Spleen (tissue), 7 donors: ENCODE measurements around the gene DUS4L.

Source experiments
- POLR2A ChIP-seq, 3 donors: fragments of 450-650 bp; IDR thresholded peaks; one replicate each; pipeline ENCODE4 v1.5.1; 2017; ENCODE audit warnings: antibody characterized with exemption in 3 of 3, mild to moderate bottlenecking in 1 of 3
- POLR2AphosphoS5 ChIP-seq, 3 donors: sonication (generic); formaldehyde crosslinking; IDR thresholded peaks; one replicate each; pipeline ENCODE4 v1.5.1; 2017; ENCODE audit warnings: antibody characterized with exemption in 3 of 3
- TF ChIP-seq, protein P1 (sequence below), 11 experiments: fragments of 200-600 bp in 7 of 11; fragments of 450-650 bp in 4 of 11; sonication (generic) in 4 of 11; IDR thresholded peaks in 8 of 11; conservative IDR thresholded peaks in 3 of 11; 1 replicate in 7 of 11; 2 replicates in 4 of 11; pipeline versions ENCODE4 v1.4.0 to v1.8.0; 2016 to 2021; ENCODE audit warnings: antibody characterized with exemption in 11 of 11, inconsistent platforms in 4 of 11, mild to moderate bottlenecking in 1 of 11
- donor health status: DM: no; HTN: no; CAD: no; lungs with moderate emphysema.
- donor health status: DM: no; HTN: no; CAD: no.
- donor health status: DM: no; HTN: no; CAD: no.

DNA sequence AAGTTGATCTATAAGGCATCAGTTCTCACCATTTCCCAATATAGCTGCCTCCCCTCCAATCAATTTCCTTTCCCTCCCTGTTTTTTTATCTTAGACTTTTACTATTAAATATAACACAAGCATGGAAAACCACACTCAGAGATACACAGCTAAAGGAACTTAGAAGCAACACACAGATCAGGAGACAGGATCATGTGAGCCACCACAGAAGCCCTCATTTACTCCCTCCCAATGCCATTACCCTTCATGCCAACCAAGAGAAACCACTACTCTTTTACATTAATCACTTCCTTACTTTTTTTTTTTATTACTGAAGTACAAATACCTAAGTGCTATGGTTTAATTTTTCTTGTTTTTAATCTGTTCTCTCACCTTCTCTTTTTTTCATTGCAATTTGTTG lies 33.0 kb upstream of the DUS4L start:
- TF ChIP-seq, protein P1, sequence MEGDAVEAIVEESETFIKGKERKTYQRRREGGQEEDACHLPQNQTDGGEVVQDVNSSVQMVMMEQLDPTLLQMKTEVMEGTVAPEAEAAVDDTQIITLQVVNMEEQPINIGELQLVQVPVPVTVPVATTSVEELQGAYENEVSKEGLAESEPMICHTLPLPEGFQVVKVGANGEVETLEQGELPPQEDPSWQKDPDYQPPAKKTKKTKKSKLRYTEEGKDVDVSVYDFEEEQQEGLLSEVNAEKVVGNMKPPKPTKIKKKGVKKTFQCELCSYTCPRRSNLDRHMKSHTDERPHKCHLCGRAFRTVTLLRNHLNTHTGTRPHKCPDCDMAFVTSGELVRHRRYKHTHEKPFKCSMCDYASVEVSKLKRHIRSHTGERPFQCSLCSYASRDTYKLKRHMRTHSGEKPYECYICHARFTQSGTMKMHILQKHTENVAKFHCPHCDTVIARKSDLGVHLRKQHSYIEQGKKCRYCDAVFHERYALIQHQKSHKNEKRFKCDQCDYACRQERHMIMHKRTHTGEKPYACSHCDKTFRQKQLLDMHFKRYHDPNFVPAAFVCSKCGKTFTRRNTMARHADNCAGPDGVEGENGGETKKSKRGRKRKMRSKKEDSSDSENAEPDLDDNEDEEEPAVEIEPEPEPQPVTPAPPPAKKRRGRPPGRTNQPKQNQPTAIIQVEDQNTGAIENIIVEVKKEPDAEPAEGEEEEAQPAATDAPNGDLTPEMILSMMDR (IDR thresholded peaks at IDR 0.05 in 8 of 11, conservative IDR thresholded peaks at IDR 0.05 in 3 of 11) = no peak
- TF ChIP-seq POLR2AphosphoS5 (IDR thresholded peaks at IDR 0.05) = no peak
- TF ChIP-seq POLR2A (IDR thresholded peaks at IDR 0.05) = no peak
